Suprapubic skin (tissue), 4 donors: Measurements from ENCODE around the gene MAP3K10. TPM values are rescaled to one million over a fixed set of nuclear protein-coding genes. Genes with fewer than 3 reads are reported as not detected.

Source experiments
- DNase-seq, 2 donors: peaks; one replicate each; pipeline ENCODE4 v3.0.0-alpha.2; 2019; ENCODE audit warnings: low spot score in 2 of 2
- H3K27ac ChIP-seq: fragments of 200-600 bp; sonication (generic); one replicate; pipeline ENCODE4 v1.5.1; 2019
- H3K27me3 ChIP-seq: fragments of 200-600 bp; sonication (generic); one replicate; pipeline ENCODE4 v1.5.1; 2019
- H3K36me3 ChIP-seq: fragments of 200-600 bp; sonication (generic); one replicate; pipeline ENCODE4 v1.5.1; 2019
- H3K4me1 ChIP-seq: fragments of 200-600 bp; sonication (generic); one replicate; pipeline ENCODE4 v1.5.1; 2019
- H3K4me3 ChIP-seq: fragments of 200-600 bp; sonication (generic); one replicate; pipeline ENCODE4 v1.5.1; 2019; ENCODE audit warnings: mild to moderate bottlenecking
- H3K9me3 ChIP-seq: fragments of 200-600 bp; sonication (generic); one replicate; pipeline ENCODE4 v1.5.1; 2019
- CTCF ChIP-seq, 2 donors: fragments of 200-600 bp in 1 of 2; fragments of 450-650 bp in 1 of 2; sonication (generic) in 1 of 2; IDR thresholded peaks; one replicate each; pipeline ENCODE4 v1.5.1; 2016 to 2019; ENCODE audit warnings: antibody characterized with exemption in 2 of 2, mild to moderate bottlenecking in 1 of 2, moderate library complexity in 1 of 2
- EP300 ChIP-seq: sonication (generic); formaldehyde crosslinking; IDR thresholded peaks from one replicate; pipeline ENCODE4 v1.6.1; 2017; ENCODE audit warnings: antibody characterized with exemption
- POLR2A ChIP-seq, 2 donors: fragments of 450-650 bp; IDR thresholded peaks; one replicate each; pipeline ENCODE4 v1.6.1; 2017; ENCODE audit warnings: antibody characterized with exemption in 2 of 2, mild to moderate bottlenecking in 2 of 2, moderate library complexity in 2 of 2
- POLR2AphosphoS5 ChIP-seq, 3 donors: sonication (generic); formaldehyde crosslinking; IDR thresholded peaks; one replicate each; pipeline ENCODE4 v1.6.1; 2017; ENCODE audit warnings: antibody characterized with exemption in 3 of 3
- WGBS: methylation state at CpG from one replicate; pipeline ENCODE4 v1.1.5; 2018; 5-methylcytosine and 5-hydroxymethylcytosine counted together
- total RNA-seq, 4 donors: library from RNA; depleted of rRNA; stranded (reverse); fragments of >200 nt; gene quantifications; one replicate each; pipeline ENCODE4 v1.1.0, GENCODE V29; 2016

MAP3K10 gene
- total RNA-seq, 4 donors from 2014 or later = 11.0 to 20.4 (median 17.1) TPM

- no peaks in the 10 kb centered on the region for H3K4me1 ChIP-seq
- H3K9me3 ChIP-seq = no peaks in the 10 kb centered on the region
- no peak overlapping the region for H3K27ac ChIP-seq
- no peaks in the 10 kb centered on the region for H3K27me3 ChIP-seq
- H3K36me3 ChIP-seq = peaks cover 59% of the 10 kb centered on the region
- TF ChIP-seq POLR2AphosphoS5 (IDR thresholded peaks at IDR 0.05) (no peak), POLR2A (IDR thresholded peaks at IDR 0.05) (no peak), CTCF (IDR thresholded peaks at IDR 0.05) (no peak), EP300 (no peak)
- 86% methylated on average over 19 of the region's 25 CpGs for WGBS
- no peak for DNase-seq
- H3K4me3 ChIP-seq = no peak overlapping the region
These were observed 42.0 kb downstream of the MAP3K10 start for GRCh38 chr19:40232949-40233810.

- Histone ChIP-seq H3K27ac (no peak overlapping the region), H3K4me1 (no peaks in the 10 kb centered on the region), H3K4me3 (no peak overlapping the region), H3K27me3 (no peaks in the 10 kb centered on the region), H3K9me3 (no peaks in the 10 kb centered on the region), H3K36me3 (peaks cover 66% of the 10 kb centered on the region)
- WGBS = 89% methylated on average over 18 of the region's 20 CpGs
- TF ChIP-seq EP300 (no peak), POLR2A (IDR thresholded peaks at IDR 0.05) (no peak), POLR2AphosphoS5 (IDR thresholded peaks at IDR 0.05) (no peak), CTCF (IDR thresholded peaks at IDR 0.05) (no peak)
- DNase-seq = no peak
These were observed 42.7 kb downstream of the MAP3K10 start for GRCh38 chr19:40233811-40234389.

GRCh38 chr19:40234429-40235237 lies 43.4 kb downstream of the MAP3K10 start:
- Histone ChIP-seq H3K4me1 (no peaks in the 10 kb centered on the region), H3K9me3 (no peaks in the 10 kb centered on the region), H3K4me3 (no peak overlapping the region), H3K27me3 (no peaks in the 10 kb centered on the region), H3K36me3 (peaks cover 73% of the 10 kb centered on the region), H3K27ac (no peak overlapping the region)
- no peak for TF ChIP-seq CTCF (IDR thresholded peaks at IDR 0.05)
- 89% methylated on average over 16 of the region's 22 CpGs for WGBS
- DNase-seq = no peak

- DNase-seq = no peak
- H3K27ac ChIP-seq = no peak overlapping the region
- H3K27me3 ChIP-seq = no peaks in the 10 kb centered on the region
- no peaks in the 10 kb centered on the region for H3K4me1 ChIP-seq
- no peaks in the 10 kb centered on the region for H3K9me3 ChIP-seq
- no peak overlapping the region for H3K4me3 ChIP-seq
- WGBS = 83% methylated on average over 13 of the region's 30 CpGs
- peaks cover 81% of the 10 kb centered on the region for H3K36me3 ChIP-seq
- TF ChIP-seq EP300 (no peak), CTCF (IDR thresholded peaks at IDR 0.05) (no peak), POLR2A (IDR thresholded peaks at IDR 0.05) (no peak), POLR2AphosphoS5 (IDR thresholded peaks at IDR 0.05) (no peak)
These were observed 44.2 kb downstream of the MAP3K10 start for GRCh38 chr19:40235238-40236025.
